Measurements from ENCODE around the gene KRTAP13-2.

Gene KRTAP13-2

DNA sequence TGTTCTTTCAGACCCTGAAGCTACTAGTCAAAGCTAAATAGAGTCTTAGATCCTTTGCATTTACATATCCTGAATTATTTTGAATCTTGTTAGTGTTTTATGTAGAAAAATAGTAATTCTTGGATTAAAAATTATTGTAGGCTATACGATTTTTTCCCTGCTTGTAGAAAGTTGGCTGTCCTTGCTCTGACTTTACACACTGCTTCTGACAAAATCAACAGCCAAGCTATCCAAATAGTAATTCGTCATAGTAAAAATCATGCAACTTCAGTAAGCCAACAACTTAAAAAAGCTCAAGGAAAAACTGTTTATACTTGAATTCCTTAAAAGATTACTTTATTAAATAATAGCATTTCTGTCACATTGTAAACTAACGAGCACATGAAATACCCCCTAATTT is 16.2 kb downstream of the KRTAP13-2 start:
- CTCF ChIA-PET: no interaction called here

GRCh38 chr21:30354308-30355005 is 17.6 kb downstream of the KRTAP13-2 start:
- ChIA-PET POLR2A (ENCODE audit: low non-redundant PET) (no interaction called here), CTCF (no interaction called here)
- no peak for TF ChIP-seq CTCF (conservative IDR thresholded peaks at IDR 0.05; ENCODE audit: low read depth)
- DNase-seq (ENCODE audit: low spot score): no peak
- H3K27ac ChIP-seq: no peak overlapping the region

More for the DNA sequence above, 16.2 kb downstream of the KRTAP13-2 start:
- DNase-seq (ENCODE audit: low spot score): no peak
- TF ChIP-seq CTCF (conservative IDR thresholded peaks at IDR 0.05; ENCODE audit: low read depth): no peak
- POLR2A ChIA-PET (ENCODE audit: low non-redundant PET): no interaction called here
- H3K27ac ChIP-seq: no peak overlapping the region

DNA sequence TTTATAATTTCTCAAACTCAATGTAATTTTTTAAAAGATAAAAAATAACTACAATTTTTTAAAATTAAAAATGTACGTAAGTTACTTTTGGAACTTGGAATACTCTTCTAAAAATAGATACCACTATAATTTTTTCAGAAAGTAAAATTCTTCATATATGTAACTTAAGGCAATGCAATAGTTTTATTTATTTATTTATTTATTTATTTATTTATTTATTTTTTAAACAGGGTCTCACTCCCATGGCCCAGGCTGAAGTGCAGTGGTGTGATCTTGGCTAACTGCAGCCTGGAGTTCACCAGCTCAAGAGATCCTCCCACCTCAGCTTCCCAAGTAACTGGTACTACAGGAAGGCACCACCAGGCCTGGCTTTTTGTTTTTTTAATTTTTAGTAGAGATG is 20.5 kb downstream of the KRTAP13-2 start:
- ChIA-PET POLR2A (ENCODE audit: low non-redundant PET) (no interaction called here), CTCF (no interaction called here)
- TF ChIP-seq CTCF (conservative IDR thresholded peaks at IDR 0.05; ENCODE audit: low read depth): no peak
- no peak overlapping the region for H3K27ac ChIP-seq
- no peak for DNase-seq (ENCODE audit: low spot score)

- peak; percentile 8 for DNase-seq (ENCODE audit: low spot score)
- ChIA-PET POLR2A (ENCODE audit: low non-redundant PET) (no interaction called here), CTCF (interaction anchor here (0.7 to 0.9 kb wide), 2 partner anchors 10 to 84 kb away, joined by 3 to 4 read pairs; no protein-coding TSS in a partner anchor)
- TF ChIP-seq CTCF (conservative IDR thresholded peaks at IDR 0.05; ENCODE audit: low read depth): no peak
- H3K27ac ChIP-seq: no peak overlapping the region
These were observed 22.5 kb downstream of the KRTAP13-2 start for GRCh38 chr21:30349572-30349971.

GRCh38 chr21:30348506-30348905 is 23.6 kb downstream of the KRTAP13-2 start, which contains the start of gene KRTAP23-1:
Gene KRTAP23-1, minus strand, starts transcription at chr21:30348606. Its CDS starts 0 bp downstream, at chr21:30348606.
- ChIA-PET POLR2A (ENCODE audit: low non-redundant PET) (no interaction called here), CTCF (no interaction called here)
- no peak within 1 kb of the TSS for H3K27ac ChIP-seq
- no peak for TF ChIP-seq CTCF (conservative IDR thresholded peaks at IDR 0.05; ENCODE audit: low read depth)
- DNase-seq (ENCODE audit: low spot score): no peak

GRCh38 chr21:30345014-30345413 is 27.1 kb downstream of the KRTAP13-2 start:
- no peak for TF ChIP-seq CTCF (conservative IDR thresholded peaks at IDR 0.05; ENCODE audit: low read depth)
- POLR2A ChIA-PET (ENCODE audit: low non-redundant PET): no interaction called here
- DNase-seq (ENCODE audit: low spot score): no peak
- CTCF ChIA-PET: no interaction called here
- no peak overlapping the region for H3K27ac ChIP-seq

Data from RWPE1 (cell line).